ENCODE results near the gene RAE1. TPM values are rescaled to one million over a fixed set of nuclear protein-coding genes. Genes with fewer than 3 reads are reported as not detected.

Gene RAE1
- total RNA-seq, 1 experiment from 2014 or later: 46.3 TPM

DNA sequence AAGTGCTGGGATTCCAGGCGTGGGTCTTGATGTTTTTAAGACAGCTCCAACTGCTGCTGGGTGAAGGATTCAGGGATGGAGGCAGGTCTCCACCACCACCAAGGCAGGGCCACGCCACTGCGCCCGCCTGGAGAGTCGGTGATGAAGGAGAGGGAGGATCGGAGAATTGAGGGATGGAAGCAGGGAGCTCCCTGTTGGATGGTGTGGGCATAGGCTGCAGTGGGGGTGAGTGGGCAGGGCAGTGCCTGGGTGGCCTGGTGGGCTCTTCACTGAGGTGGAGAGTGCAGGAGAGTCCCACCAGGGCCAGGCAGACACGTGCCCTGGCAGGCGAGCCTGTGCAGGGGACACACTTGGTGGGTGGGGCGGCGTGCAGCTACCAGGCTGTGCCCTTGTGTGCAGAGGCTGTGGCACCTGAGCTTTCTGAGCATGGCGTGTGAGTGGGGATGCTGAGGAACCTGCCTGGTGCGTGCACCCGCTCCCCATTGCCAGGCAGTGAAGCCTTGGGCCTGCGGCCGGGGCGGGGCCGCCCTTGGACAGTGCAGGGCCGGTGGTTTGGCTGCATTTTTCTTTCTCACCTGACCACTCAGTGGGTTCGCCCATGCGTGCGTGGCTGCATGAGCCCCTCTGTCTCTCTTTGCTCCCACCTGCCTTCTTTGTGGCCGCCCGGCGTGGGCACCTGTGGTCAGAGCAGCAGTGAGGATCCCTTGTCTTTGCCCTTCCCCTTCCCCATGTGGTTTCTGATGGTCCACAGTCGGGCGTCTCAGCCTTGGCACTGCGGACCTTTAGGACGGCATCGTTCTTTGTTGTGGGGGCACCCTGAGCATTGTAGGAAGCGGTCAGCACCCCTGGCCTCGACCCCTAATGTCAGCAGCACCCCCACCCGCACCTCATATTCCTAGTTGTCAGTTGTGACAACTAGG, 51.4 kb downstream of the RAE1 start:
- Histone ChIP-seq H3K4me1 (ENCODE audit: control insufficient read depth in 1 of 2, insufficient read depth in 2 of 2, low read length in 2 of 2) (no peaks in the 10 kb centered on the region), H3K4me3 (replicated peaks in 1 of 2; ENCODE audit: low read depth in 1 of 2, low read length in 2 of 2) (no peak overlapping the region), H4K20me1 (ENCODE audit: insufficient read depth) (no peaks in the 10 kb centered on the region), H2AFZ (ENCODE audit: low read depth, low read length, poor library complexity, severe bottlenecking) (no peak overlapping the region), H3K79me2 (ENCODE audit: insufficient read depth, low read length) (peaks cover 29% of the 10 kb centered on the region; the same call in 1 of the 2 replicates), H3K36me3 (ENCODE audit: control insufficient read depth in 1 of 2, insufficient read depth in 2 of 2, low read length in 2 of 2) (peaks cover 13 to 22% of the 10 kb centered on the region in 2 experiments), H3K4me2 (ENCODE audit: low read length) (no peak overlapping the region), H3K9me3 (ENCODE audit: control insufficient read depth in 1 of 2, insufficient read depth in 1 of 2, low read depth in 1 of 2, low read length in 2 of 2) (no peaks in the 10 kb centered on the region), H3K9me2 (ENCODE audit: insufficient read depth) (no peaks in the 10 kb centered on the region), H3K27me3 (ENCODE audit: insufficient read depth, low read length) (no peaks in the 10 kb centered on the region), H3K9ac (ENCODE audit: low read length) (no peak overlapping the region), H3K27ac (ENCODE audit: low read depth, low read length) (no peak overlapping the region; the same call in 1 of the 2 replicates)
- ChIA-PET CTCF (no interaction called here), RAD21 (ENCODE audit: low non-redundant PET in 1 of 2, low total read pairs in 2 of 2, uncharacterized antibody in 2 of 2, unreplicated experiment in 2 of 2) (no interaction called here), POLR2A (no interaction called here)
- no peak for ATAC-seq
- intact Hi-C loops (cut with micrococcal nuclease): no loop called here
- BruUV-seq (replicated peaks): no TSS peak
- no peak for DNase-seq (ENCODE audit: low read depth, low spot score)
- TF ChIP-seq, protein P1, sequence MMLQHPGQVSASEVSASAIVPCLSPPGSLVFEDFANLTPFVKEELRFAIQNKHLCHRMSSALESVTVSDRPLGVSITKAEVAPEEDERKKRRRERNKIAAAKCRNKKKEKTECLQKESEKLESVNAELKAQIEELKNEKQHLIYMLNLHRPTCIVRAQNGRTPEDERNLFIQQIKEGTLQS (IDR thresholded peaks at IDR 0.05): no peak
- TF ChIP-seq SIN3A (IDR thresholded peaks at IDR 0.05; ENCODE audit: low read depth) (no peak), CEBPB (IDR thresholded peaks at IDR 0.05; ENCODE audit: low read depth) (no peak), ZFX (IDR thresholded peaks at IDR 0.05) (no peak), CBX3 (IDR thresholded peaks at IDR 0.05; ENCODE audit: low read depth) (no peak), YY1 (IDR thresholded peaks at IDR 0.05; ENCODE audit: extremely low read depth, insufficient replicate concordance, low read depth, low read length) (no peak), ZNF274 (IDR thresholded peaks at IDR 0.05; ENCODE audit: low read depth, low read length) (no peak), POLR2A (IDR thresholded peaks at IDR 0.05; ENCODE audit: borderline replicate concordance, extremely low read depth, insufficient read depth, insufficient read length) (no peak), SRF (IDR thresholded peaks at IDR 0.05; ENCODE audit: low read depth) (no peak), EZH2 (IDR thresholded peaks at IDR 0.05) (no peak), EGR1 (IDR thresholded peaks at IDR 0.05; ENCODE audit: low read depth) (no peak), TCF7L2 (IDR thresholded peaks at IDR 0.05; ENCODE audit: borderline replicate concordance, extremely low read depth, insufficient read depth, insufficient read length) (no peak), FOSL1 (IDR thresholded peaks at IDR 0.05; ENCODE audit: low read depth) (no peak), SP1 (IDR thresholded peaks at IDR 0.05; ENCODE audit: low read depth) (no peak), RAD21 (IDR thresholded peaks at IDR 0.05; ENCODE audit: low read depth) (no peak), ELF1 (IDR thresholded peaks at IDR 0.05; ENCODE audit: borderline replicate concordance, low read depth) (no peak)
- TF ChIP-seq, protein P2, sequence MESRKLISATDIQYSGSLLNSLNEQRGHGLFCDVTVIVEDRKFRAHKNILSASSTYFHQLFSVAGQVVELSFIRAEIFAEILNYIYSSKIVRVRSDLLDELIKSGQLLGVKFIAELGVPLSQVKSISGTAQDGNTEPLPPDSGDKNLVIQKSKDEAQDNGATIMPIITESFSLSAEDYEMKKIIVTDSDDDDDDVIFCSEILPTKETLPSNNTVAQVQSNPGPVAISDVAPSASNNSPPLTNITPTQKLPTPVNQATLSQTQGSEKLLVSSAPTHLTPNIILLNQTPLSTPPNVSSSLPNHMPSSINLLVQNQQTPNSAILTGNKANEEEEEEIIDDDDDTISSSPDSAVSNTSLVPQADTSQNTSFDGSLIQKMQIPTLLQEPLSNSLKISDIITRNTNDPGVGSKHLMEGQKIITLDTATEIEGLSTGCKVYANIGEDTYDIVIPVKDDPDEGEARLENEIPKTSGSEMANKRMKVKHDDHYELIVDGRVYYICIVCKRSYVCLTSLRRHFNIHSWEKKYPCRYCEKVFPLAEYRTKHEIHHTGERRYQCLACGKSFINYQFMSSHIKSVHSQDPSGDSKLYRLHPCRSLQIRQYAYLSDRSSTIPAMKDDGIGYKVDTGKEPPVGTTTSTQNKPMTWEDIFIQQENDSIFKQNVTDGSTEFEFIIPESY (IDR thresholded peaks at IDR 0.05; ENCODE audit: extremely low read depth, insufficient replicate concordance, low read length): no peak
- TF ChIP-seq, protein P3, sequence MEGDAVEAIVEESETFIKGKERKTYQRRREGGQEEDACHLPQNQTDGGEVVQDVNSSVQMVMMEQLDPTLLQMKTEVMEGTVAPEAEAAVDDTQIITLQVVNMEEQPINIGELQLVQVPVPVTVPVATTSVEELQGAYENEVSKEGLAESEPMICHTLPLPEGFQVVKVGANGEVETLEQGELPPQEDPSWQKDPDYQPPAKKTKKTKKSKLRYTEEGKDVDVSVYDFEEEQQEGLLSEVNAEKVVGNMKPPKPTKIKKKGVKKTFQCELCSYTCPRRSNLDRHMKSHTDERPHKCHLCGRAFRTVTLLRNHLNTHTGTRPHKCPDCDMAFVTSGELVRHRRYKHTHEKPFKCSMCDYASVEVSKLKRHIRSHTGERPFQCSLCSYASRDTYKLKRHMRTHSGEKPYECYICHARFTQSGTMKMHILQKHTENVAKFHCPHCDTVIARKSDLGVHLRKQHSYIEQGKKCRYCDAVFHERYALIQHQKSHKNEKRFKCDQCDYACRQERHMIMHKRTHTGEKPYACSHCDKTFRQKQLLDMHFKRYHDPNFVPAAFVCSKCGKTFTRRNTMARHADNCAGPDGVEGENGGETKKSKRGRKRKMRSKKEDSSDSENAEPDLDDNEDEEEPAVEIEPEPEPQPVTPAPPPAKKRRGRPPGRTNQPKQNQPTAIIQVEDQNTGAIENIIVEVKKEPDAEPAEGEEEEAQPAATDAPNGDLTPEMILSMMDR (IDR thresholded peaks at IDR 0.05 in 2 of 3, conservative IDR thresholded peaks at IDR 0.05 in 1 of 3; ENCODE audit: borderline replicate concordance in 1 of 3, insufficient read depth in 1 of 3, low read depth in 2 of 3, low read length in 2 of 3): no peak
- TF ChIP-seq, protein P4, sequence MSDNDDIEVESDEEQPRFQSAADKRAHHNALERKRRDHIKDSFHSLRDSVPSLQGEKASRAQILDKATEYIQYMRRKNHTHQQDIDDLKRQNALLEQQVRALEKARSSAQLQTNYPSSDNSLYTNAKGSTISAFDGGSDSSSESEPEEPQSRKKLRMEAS (IDR thresholded peaks at IDR 0.05): no peak

Data from HCT116 (cell line).